Ovary (tissue), 9 donors: ENCODE measurements around the gene LRGUK. TPM values are rescaled to one million over a fixed set of nuclear protein-coding genes. Genes with fewer than 3 reads are reported as not detected.

Experiments
- DNase-seq, 5 donors: peaks; one replicate each; pipeline ENCODE4 v3.0.0-alpha.2; 2019 to 2020
- H3K27ac ChIP-seq, 2 donors: fragments of 200-600 bp; one replicate each; pipeline versions ENCODE4 v1.5.1 to v1.8.0; 2019 to 2022
- H3K27me3 ChIP-seq: fragments of 200-600 bp; one replicate; pipeline ENCODE4 v1.8.0; 2022
- H3K36me3 ChIP-seq: fragments of 200-600 bp; sonication (generic); one replicate; pipeline ENCODE4 v1.5.1; 2019
- H3K4me1 ChIP-seq: one replicate; pipeline ENCODE4 v1.8.1; 2013; ENCODE audit warnings: mild to moderate bottlenecking, moderate library complexity; ENCODE audit not compliant: insufficient read depth
- H3K4me3 ChIP-seq: fragments of 200-600 bp; sonication (generic); one replicate; pipeline ENCODE4 v1.5.1; 2017
- H3K9me3 ChIP-seq, 2 donors: fragments of 200-600 bp in 1 of 2; sonication (generic) in 1 of 2; one replicate each; pipeline versions ENCODE4 v1.5.1 to v1.8.1; 2013 to 2019; ENCODE audit warnings: mild to moderate bottlenecking in 1 of 2, moderate library complexity in 1 of 2
- EP300 ChIP-seq: sonication (generic); formaldehyde crosslinking; IDR thresholded peaks from one replicate; pipeline ENCODE4 v1.6.1; 2017; ENCODE audit warnings: antibody characterized with exemption
- POLR2A ChIP-seq: fragments of 450-650 bp; IDR thresholded peaks from one replicate; pipeline ENCODE4 v1.6.1; 2017; ENCODE audit warnings: antibody characterized with exemption, mild to moderate bottlenecking, moderate library complexity
- WGBS, 3 donors: extraction: QIAGEN DNeasy Blood & Tissue Kit in 1 of 3; methylation state at CpG; one replicate each; pipeline versions ENCODE4 v1.1.5 to v1.1.7; 2013 to 2017; 5-methylcytosine and 5-hydroxymethylcytosine counted together
- intact Hi-C, 4 donors: fragments of 100-400 bp; cut with DNase I; formaldehyde crosslinking; loops; one replicate each; pipeline versions ENCODE4 v1.11.0 to v1.15.1; 2022 to 2023
- polyA plus RNA-seq, 2 donors: library from polyadenylated mRNA; stranded (reverse); fragments of 200-250 nt in 1 of 2; fragments of 350-450 nt in 1 of 2; fragmentation: Illumina TruSeq in 1 of 2; extraction: RNeasy Lipid Tissue Mini Kit (QIAGEN cat#74804) in 1 of 2; gene quantifications; one replicate each; pipeline ENCODE4 v1.2.3, GENCODE V29; 2013 to 2014
- total RNA-seq, 7 donors: library from RNA; depleted of rRNA in 2 of 7; stranded (reverse); fragments of >200 nt in 2 of 7; fragmentation: NEBNext Ultra II Directional in 3 of 7; extraction: Animal tissue kit (Norgen Biotek cat#: 25700) in 3 of 7; gene quantifications; one replicate each; pipeline versions ENCODE4 v1.1.0 to v1.2.4, GENCODE V29; 2016 to 2023
- TF ChIP-seq, protein P1 (sequence below), 3 donors: fragments of 450-650 bp in 2 of 3; fragments of 200-600 bp in 1 of 3; IDR thresholded peaks; one replicate each; pipeline versions ENCODE4 v1.5.1 to v1.8.0; 2016 to 2022; ENCODE audit warnings: antibody characterized with exemption in 3 of 3, mild to moderate bottlenecking in 1 of 3
- donor health status: DM: no; HTN: no; CAD: no; lungs with moderate emphysema.
- donor health status: DM: no; HTN: no; CAD: no.
- donor health status: Bipolar disorder and iron deficiency.
- donor health status: DM: yes; HTN: yes; CAD: no.
- donor health status: DM: no; HTN: no; CAD: no.
- donor health status: DM: yes; HTN: yes; CAD: no.

Gene LRGUK
- total and polyA plus RNA-seq, 9 donors = 0.11 to 7.0 (median 0.56) TPM

DNA sequence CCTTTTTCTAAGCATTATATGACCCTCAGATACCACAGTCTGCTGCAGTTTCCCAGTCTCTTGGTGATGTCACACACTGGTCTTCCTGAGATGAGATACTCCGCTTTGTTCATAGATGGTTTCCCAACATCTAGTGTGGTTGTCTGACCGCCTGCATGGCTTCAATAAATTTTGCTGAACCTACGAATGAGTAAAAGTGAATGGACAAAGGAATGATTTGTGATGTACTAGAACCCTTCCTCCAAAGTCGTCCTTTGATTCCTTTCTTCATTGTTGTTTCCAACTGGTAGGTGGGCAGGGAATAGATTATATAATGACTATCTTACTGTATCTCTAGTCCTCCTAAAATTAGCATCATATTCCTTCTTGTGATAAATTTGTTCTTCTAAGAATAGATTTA is 107.1 kb downstream of the LRGUK start:
- H3K9me3 ChIP-seq = peaks cover 0 to 3% of the 10 kb centered on the region in 2 donors
- intact Hi-C loops = no loop called here
- TF ChIP-seq EP300 = no peak
- TF ChIP-seq POLR2A = no peak
- TF ChIP-seq, protein P1, sequence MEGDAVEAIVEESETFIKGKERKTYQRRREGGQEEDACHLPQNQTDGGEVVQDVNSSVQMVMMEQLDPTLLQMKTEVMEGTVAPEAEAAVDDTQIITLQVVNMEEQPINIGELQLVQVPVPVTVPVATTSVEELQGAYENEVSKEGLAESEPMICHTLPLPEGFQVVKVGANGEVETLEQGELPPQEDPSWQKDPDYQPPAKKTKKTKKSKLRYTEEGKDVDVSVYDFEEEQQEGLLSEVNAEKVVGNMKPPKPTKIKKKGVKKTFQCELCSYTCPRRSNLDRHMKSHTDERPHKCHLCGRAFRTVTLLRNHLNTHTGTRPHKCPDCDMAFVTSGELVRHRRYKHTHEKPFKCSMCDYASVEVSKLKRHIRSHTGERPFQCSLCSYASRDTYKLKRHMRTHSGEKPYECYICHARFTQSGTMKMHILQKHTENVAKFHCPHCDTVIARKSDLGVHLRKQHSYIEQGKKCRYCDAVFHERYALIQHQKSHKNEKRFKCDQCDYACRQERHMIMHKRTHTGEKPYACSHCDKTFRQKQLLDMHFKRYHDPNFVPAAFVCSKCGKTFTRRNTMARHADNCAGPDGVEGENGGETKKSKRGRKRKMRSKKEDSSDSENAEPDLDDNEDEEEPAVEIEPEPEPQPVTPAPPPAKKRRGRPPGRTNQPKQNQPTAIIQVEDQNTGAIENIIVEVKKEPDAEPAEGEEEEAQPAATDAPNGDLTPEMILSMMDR (IDR thresholded peaks at IDR 0.05) = no peak
- H3K36me3 ChIP-seq = no peaks in the 10 kb centered on the region
- no peak overlapping the region for H3K4me3 ChIP-seq
- WGBS, 3 donors = 76 to 83% (median 78%) methylated on average over 4 of the region's 4 CpGs
- no peaks in the 10 kb centered on the region for H3K4me1 ChIP-seq
- H3K27ac ChIP-seq = no peak overlapping the region
- H3K27me3 ChIP-seq = no peaks in the 10 kb centered on the region
- no peak for DNase-seq

DNA sequence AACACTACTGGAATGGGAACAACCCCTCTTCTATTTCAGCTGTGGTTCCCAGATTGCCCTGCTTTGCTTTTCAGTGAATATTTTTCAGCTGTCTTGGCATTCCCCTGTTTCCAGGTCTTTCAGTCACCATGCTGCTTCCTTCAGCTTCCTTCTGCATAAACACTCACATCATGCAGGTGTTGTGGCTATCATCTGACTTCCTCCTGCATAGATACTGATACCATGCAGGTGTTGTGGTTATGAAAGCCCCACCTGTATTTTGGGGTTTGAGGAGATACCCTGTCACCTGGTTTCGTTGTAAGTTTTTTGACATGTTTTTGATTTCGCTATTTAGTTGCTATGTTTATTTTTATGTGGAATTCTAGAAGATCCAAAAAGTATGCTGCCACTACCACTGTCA is 118.1 kb downstream of the LRGUK start:
- intact Hi-C loops = no loop called here

DNA sequence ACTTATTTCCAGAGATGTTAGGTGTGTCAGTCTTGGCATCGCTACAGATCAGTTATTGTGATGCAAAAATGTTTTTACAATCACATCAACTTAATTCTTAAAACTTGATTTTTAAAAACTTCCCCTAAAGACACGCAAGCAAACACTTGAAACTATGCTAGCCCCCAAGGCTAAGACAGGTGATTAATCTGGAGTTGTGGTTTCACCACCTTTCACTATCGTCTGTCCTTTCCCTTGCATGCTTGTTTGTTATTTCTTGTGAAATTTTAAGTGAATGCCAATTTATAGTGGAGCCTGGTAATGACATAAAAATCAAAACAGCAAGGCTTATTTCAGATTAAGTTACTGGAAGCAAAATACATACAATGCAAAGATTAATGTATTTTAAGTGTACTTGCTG is 119.2 kb downstream of the LRGUK start:
- Histone ChIP-seq H3K27me3 (no peaks in the 10 kb centered on the region), H3K27ac (no peak overlapping the region), H3K9me3 (no peaks in the 10 kb centered on the region), H3K36me3 (no peaks in the 10 kb centered on the region), H3K4me3 (no peak overlapping the region), H3K4me1 (no peaks in the 10 kb centered on the region)
- intact Hi-C loops = no loop called here
- TF ChIP-seq EP300 (no peak), POLR2A (no peak)
- TF ChIP-seq, protein P1 (IDR thresholded peaks at IDR 0.05) = no peak
- 58 to 71% (median 62%) methylated on average over 3 of the region's 3 CpGs for WGBS, 3 donors
- no peak for DNase-seq

More for the DNA sequence above, 118.1 kb downstream of the LRGUK start:
- no peaks in the 10 kb centered on the region for H3K36me3 ChIP-seq
- H3K27ac ChIP-seq = no peak overlapping the region
- no peaks in the 10 kb centered on the region for H3K27me3 ChIP-seq
- no peak for TF ChIP-seq POLR2A
- TF ChIP-seq EP300 = no peak
- TF ChIP-seq, protein P1 (IDR thresholded peaks at IDR 0.05) = no peak
- H3K4me3 ChIP-seq = no peak overlapping the region
- WGBS, 3 donors = 80 to 88% (median 84%) methylated on average over 2 of the region's 2 CpGs
- H3K9me3 ChIP-seq = no peaks in the 10 kb centered on the region
- no peaks in the 10 kb centered on the region for H3K4me1 ChIP-seq
- no peak for DNase-seq

DNA sequence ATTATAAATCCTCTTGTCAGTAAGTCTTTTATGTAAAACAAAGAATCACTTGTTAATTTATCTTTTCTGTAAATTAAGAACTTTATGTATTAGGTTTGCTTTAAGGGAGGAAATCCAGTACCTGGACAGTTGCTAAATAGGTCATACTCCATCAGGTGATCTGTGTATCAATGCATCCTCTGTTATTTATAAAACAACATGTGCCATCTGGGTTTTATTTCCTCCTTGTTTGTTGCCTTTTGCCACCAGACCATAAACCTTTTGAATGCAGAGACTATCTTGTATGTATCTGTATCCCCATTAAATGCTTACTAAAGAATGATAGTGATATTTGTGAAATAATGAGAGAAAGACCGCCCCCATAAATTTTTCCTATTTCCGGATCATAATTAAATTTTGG is 119.6 kb downstream of the LRGUK start:
- no peak overlapping the region for H3K4me3 ChIP-seq
- DNase-seq = no peak
- no peaks in the 10 kb centered on the region for H3K36me3 ChIP-seq
- TF ChIP-seq EP300 = no peak
- TF ChIP-seq, protein P1 (IDR thresholded peaks at IDR 0.05) = no peak
- no peaks in the 10 kb centered on the region for H3K27me3 ChIP-seq
- no peaks in the 10 kb centered on the region for H3K9me3 ChIP-seq
- WGBS, 3 donors = 73 to 85% (median 80%) methylated on average over 2 of the region's 2 CpGs
- no peaks in the 10 kb centered on the region for H3K4me1 ChIP-seq
- no peak overlapping the region for H3K27ac ChIP-seq
- intact Hi-C loops = no loop called here

DNA sequence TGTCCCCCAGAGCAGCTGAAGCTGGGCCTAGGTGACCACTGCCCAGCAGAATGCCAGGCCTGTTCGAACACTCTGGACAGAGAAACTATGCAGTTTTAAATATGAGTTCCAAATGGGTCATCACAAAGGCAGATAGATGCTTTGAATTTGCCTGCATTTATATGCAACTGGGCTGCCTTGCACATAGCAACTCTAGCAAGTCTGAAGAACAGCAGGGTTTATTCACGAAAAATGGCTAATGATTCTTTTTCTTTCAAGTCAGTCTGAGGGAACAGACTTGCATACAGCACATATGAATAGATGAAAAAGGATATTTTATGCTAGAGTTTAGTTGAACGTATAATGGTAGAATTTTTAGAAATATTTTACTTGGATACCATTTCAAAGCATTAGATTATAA is 121.1 kb downstream of the LRGUK start:
- intact Hi-C loops = no loop called here
- WGBS, 3 donors = 71 to 79% (median 76%) methylated on average over 3 of the region's 3 CpGs
- no peak for DNase-seq
- H3K27ac ChIP-seq = no peak overlapping the region
- H3K4me1 ChIP-seq = no peaks in the 10 kb centered on the region
- no peaks in the 10 kb centered on the region for H3K27me3 ChIP-seq
- H3K9me3 ChIP-seq = no peaks in the 10 kb centered on the region
- no peak for TF ChIP-seq EP300
- H3K36me3 ChIP-seq = no peaks in the 10 kb centered on the region
- no peak overlapping the region for H3K4me3 ChIP-seq
